HG02610 (cell line): ENCODE data around the gene GALNT5.
A peak's percentile ranks its signal among the peaks of the same experiment; 100 is the strongest.

Source experiments
- ATAC-seq: cut with Tn5 transposase; IDR thresholded peaks from one replicate; pipeline ENCODE4 v1.9.1; 2021; ENCODE audit warnings: mild to moderate bottlenecking, moderate library complexity; ENCODE audit not compliant: unreplicated experiment

The GALNT5 gene

DNA sequence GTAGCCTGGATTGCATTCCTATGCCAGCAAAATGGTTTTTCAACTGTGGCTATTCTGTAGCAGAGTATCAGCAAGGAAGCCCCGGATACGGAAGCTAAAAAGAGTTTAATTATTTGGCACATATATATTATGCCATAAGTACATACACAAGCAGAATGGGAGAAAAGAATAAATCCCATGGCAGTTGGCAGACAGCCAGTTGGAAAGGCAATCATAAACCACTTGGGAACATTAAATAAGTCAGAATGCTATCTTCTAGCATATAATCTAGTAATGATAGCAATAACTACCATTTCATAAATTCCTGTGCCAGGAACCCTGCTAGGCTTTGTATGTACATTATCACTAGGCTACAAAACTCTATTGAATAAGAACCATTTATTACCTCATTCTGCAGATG is 26.0 kb downstream of the GALNT5 start:
- ATAC-seq = no peak

GRCh38 chr2:157287160-157287559 is 29.7 kb downstream of the GALNT5 start:
- ATAC-seq = no peak

GRCh38 chr2:157290525-157290924 is 33.0 kb downstream of the GALNT5 start:
- no peak for ATAC-seq

- no peak for ATAC-seq
These were observed 33.5 kb downstream of the GALNT5 start for GRCh38 chr2:157291018-157291417.

DNA sequence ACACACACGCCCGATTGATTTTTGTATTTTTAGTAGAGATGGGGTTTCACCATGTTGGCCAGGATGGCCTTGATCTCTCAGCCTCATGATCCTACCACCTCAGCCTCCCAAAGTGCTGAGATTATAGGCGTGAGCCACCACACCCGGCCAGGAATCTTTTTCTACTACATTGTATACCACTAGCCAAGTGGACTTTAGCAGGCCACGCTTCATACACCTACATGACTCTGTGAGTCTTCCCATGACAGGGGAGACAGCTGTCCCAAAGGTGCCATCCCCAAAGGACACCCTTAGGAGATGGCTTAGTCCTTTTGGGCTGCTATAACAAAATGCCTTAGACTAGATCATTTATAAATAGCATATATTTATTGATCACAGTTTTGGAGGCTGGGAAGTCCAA is 35.3 kb downstream of the GALNT5 start:
- ATAC-seq = no peak

DNA sequence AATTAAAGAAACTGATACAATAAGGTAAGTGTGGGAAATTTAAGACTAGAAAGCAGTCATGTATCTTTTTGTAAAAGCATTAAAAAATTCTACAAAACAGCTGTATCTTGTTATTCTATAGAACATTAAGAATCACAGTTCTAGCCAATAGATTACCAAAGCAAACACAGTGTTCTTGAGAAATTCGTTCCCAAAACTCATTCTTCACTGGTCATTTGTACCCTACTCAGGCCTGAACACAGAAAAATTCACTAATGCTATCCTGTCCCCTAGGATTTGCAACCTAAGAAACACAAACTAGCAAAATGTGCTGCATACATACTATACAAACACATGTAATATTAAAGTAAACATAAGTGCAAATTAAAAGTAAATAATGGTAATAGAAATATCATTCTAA is 39.0 kb downstream of the GALNT5 start:
- no peak for ATAC-seq

GRCh38 chr2:157296958-157297357 is 39.5 kb downstream of the GALNT5 start:
- ATAC-seq = no peak

GRCh38 chr2:157301307-157301706 is 43.8 kb downstream of the GALNT5 start:
- no peak for ATAC-seq

- ATAC-seq = peak; percentile 66
These were observed 45.1 kb downstream of the GALNT5 start for GRCh38 chr2:157302492-157303099.

DNA sequence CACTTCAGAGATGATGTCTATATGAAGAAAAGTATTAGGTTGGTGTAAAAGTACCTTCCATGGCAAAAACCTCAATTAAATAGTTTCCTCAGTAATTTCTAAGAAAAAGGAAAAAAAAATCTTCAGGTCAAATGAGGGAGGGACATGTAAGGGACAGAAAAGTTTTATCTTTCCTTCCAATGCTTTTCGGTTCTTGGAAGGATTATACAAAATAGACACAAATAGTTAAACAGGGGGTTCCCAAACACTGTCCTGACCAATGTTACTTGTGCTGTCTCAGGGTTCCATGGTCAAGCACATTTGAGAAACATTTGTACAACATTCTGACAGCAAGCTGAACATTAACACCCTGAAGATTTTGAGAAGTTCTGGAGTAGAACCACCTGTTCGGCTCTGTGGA is 46.1 kb downstream of the GALNT5 start:
- no peak for ATAC-seq

GRCh38 chr2:157304811-157305722 is 47.6 kb downstream of the GALNT5 start:
- no peak for ATAC-seq

GRCh38 chr2:157305723-157306110 is 48.2 kb downstream of the GALNT5 start:
- ATAC-seq = no peak

DNA sequence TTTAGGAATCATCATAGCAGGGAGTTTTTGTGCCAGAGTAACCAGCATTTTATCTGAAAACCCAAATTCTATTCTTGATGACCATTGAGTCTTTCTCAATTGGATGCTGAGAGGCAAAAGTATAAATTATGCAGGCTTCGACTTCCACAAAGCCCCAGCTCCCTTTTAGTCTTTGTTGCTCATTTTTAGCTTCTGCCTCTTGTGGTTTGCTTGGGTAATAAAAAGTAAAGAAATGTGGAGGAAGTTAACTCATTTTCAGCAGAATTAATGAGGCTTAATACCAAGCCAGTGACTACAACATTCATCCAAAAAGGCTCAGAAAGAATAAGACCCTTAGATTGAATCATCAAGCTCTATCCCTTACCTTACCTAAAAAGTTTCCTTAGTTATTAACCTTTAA is 49.5 kb downstream of the GALNT5 start:
- ATAC-seq = no peak

DNA sequence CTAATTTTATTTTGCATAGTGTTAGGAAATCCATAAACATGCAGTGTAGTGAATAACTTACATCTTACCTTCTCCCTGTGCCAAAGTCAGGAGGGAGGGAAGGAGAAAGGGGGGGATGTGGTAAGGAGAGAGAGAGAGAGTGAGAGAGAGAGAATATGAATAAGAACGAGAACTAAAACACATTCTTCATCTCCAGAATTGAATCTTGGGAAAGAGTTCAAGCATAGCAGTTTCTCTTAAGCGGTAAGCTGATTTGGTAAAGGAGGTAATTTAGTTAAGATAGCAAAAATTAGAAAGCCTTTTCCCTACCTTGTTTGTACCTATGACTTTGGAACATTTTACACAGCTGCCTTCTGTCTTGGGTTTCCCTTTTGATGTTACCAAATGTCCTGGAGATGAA is 52.4 kb downstream of the GALNT5 start:
- no peak for ATAC-seq

- ATAC-seq = no peak
These were observed 54.2 kb downstream of the GALNT5 start for GRCh38 chr2:157311706-157312105.

- ATAC-seq = peak; percentile 79
These were observed 55.5 kb downstream of the GALNT5 start for GRCh38 chr2:157312866-157313486.

- no peak for ATAC-seq
These were observed 58.4 kb downstream of the GALNT5 start for GRCh38 chr2:157315901-157316300.

DNA sequence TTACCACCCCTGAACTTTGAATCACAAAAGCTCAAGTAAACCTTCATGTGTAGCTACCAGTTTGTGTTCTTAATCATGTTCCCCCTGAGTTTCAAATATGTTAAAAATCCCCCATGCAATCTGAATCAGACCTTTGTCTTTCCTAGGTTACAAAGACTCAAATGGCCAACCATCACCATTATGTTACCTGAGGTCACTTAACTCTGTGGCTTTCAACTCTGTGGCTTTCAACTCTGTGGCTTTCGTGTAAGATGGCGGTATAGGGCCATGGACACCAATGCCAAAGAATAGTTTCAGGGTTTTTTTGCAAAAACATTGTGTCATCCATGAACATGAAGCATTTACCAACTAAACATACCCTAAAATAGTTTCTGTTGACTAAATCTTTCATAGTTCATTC is 61.4 kb downstream of the GALNT5 start:
- no peak for ATAC-seq

DNA sequence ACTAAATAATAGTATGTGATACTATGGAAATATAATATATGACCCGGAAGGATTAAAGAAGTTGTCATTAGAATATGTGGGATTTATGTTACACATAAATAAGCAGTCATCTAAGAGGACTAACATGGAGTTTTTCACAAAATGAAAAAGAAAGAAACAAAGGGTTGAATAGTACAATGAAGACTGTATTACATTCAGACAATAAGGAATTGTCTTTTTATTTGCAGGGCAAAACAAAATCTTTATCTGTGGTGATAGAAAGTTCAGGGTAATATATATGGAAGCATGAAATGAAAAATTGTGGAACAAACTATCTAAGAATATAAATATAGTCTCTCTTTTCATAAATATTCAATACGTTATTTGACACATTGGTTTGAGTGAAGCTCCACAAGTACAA is 62.3 kb downstream of the GALNT5 start:
- no peak for ATAC-seq

DNA sequence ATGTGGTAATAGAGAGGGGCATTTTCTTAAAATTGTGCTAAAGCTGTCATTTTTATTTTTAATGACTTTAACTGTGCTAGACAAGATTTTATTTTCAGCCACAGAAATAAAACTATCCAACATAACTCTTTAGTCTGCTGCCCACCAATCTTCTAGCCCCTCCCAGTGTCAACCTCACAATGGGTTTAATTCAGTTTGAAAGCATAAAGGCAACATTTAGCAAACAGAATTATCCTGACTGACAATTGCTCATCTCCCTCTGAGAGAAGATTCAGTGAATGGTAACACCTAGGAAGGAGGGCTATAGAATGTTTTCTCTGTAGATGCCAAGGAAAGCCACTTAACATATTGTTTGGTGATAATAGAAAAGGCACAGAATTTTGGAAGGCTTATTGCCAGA is 62.9 kb downstream of the GALNT5 start:
- ATAC-seq = no peak

GRCh38 chr2:157321466-157321865 is 64.0 kb downstream of the GALNT5 start:
- ATAC-seq = no peak

DNA sequence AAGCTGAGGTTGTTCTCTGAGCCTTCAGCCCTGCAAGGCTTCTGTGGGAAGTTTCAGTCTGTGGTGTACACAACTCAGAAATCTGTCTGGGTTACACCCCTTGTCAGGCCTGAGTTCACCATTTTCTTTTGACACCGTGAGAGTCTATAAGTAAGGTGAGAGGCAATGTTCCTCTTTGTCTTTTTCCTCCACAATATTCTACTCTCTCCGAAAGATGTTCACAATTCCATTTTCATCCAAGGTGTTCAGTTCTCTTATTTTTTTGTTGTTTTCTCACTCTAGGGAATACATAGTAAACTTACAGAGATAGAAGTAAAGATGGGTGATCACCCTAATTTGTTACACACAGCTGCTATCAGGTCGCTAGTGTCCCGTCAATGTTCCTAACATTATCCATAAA is 64.9 kb downstream of the GALNT5 start:
- ATAC-seq = no peak
